ENCODE data around the gene ATP10A. TPM values are rescaled to one million over a fixed set of nuclear protein-coding genes. Genes with fewer than 3 reads are reported as not detected.

Gene ATP10A
- total RNA-seq, 1 experiment from 2014 or later: 2.1 TPM

DNA sequence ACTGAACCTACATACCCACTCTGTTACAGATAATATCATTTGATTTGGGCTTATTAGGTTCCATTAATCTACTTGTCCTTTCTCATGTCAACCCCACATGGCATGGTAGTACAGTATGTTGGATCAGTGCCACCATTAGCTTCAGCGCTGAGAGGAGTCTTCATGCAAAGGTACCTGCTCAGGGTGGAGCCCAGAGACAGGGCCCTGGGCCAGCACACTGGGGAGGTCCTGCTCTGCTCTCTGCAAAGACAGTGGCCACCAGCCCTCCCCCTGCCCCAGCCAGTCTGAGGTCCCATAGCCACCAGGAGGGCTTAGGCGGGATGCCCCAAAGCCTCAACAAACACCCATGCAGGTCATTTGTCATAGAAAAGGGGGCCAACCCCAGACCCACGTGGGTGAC lies 71.0 kb downstream of the ATP10A start:
- Mint-ChIP-seq H3K36me3 (no peaks in the 10 kb centered on the region), H3K4me3 (no peak overlapping the region), H3K4me1 (peaks cover 61% of the 10 kb centered on the region), H3K27ac (peak overlapping the region; percentile 29), H3K27me3 (ENCODE audit: low read depth) (no peaks in the 10 kb centered on the region), H3K9me3 (no peaks in the 10 kb centered on the region)
- TF ChIP-seq NR1H2 (CRISPR knock-in tag; IDR thresholded peaks at IDR 0.05): no peak
- ATAC-seq (no peak), DNase-seq (ENCODE audit: low spot score) (no peak)
- POLR2A ChIA-PET: no interaction called here
- CTCF ChIA-PET: no interaction called here

DNA sequence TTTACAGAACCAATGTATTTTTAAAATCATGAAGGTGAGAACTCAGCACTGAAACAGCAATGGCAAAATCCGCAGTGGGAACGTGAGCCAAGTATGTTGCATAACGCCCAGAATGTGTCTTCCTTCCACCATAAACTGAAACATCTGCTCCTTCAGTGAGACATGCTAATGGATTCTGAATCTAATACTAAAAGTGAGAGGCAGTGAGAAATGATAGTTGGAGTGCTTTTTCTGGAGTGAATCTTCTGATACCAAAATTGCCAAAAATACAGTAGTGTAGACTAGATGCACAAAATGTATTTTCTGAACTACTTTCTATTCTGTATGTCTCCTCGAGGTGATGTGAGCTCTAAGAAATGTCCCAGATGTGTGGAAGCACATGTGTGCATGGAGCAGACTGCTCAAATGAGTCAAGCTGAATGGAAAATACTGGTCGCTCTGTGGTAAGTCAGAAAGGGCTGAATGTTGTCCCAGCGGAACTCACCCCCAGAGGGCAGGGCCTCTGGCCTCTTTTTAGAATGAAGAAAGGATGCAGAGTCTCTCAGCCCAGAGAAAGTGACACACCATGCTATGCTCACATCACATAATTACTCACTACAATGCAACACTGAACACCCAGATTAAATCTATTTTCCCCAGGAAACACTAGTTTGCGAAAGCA lies 73.0 kb downstream of the ATP10A start:
- no peaks in the 10 kb centered on the region for H3K9me3 Mint-ChIP-seq
- DNase-seq (ENCODE audit: low spot score): no peak
- CTCF ChIA-PET: interaction anchor here (1.0 kb wide), 1 partner anchor 143 kb away, joined by 3 read pairs; no protein-coding TSS in a partner anchor
- peak overlapping the region; percentile 86 for H3K27ac Mint-ChIP-seq
- no peak overlapping the region for H3K4me3 Mint-ChIP-seq
- ATAC-seq: peak; percentile 57
- peaks cover 58% of the 10 kb centered on the region for H3K4me1 Mint-ChIP-seq
- no peaks in the 10 kb centered on the region for H3K27me3 Mint-ChIP-seq (ENCODE audit: low read depth)
- no peak for TF ChIP-seq OVOL2 (CRISPR knock-in tag; IDR thresholded peaks at IDR 0.05; ENCODE audit: borderline replicate concordance)
- TF ChIP-seq ZNF281 (CRISPR knock-in tag; IDR thresholded peaks at IDR 0.05): no peak
- TF ChIP-seq, protein P1, sequence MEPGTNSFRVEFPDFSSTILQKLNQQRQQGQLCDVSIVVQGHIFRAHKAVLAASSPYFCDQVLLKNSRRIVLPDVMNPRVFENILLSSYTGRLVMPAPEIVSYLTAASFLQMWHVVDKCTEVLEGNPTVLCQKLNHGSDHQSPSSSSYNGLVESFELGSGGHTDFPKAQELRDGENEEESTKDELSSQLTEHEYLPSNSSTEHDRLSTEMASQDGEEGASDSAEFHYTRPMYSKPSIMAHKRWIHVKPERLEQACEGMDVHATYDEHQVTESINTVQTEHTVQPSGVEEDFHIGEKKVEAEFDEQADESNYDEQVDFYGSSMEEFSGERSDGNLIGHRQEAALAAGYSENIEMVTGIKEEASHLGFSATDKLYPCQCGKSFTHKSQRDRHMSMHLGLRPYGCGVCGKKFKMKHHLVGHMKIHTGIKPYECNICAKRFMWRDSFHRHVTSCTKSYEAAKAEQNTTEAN (CRISPR knock-in tag; IDR thresholded peaks at IDR 0.05): no peak
- no peak for TF ChIP-seq TP53 (CRISPR knock-in tag; IDR thresholded peaks at IDR 0.05)
- no peak for TF ChIP-seq AR (CRISPR knock-in tag; IDR thresholded peaks at IDR 0.05)
- TF ChIP-seq ZNF396 (CRISPR knock-in tag; IDR thresholded peaks at IDR 0.05; ENCODE audit: borderline replicate concordance): no peak
- TF ChIP-seq, protein P2, sequence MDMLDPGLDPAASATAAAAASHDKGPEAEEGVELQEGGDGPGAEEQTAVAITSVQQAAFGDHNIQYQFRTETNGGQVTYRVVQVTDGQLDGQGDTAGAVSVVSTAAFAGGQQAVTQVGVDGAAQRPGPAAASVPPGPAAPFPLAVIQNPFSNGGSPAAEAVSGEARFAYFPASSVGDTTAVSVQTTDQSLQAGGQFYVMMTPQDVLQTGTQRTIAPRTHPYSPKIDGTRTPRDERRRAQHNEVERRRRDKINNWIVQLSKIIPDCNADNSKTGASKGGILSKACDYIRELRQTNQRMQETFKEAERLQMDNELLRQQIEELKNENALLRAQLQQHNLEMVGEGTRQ (CRISPR knock-in tag; IDR thresholded peaks at IDR 0.05): no peak
- TF ChIP-seq ZNF317 (CRISPR knock-in tag; IDR thresholded peaks at IDR 0.05; ENCODE audit: borderline replicate concordance, low read depth): no peak
- no peak for TF ChIP-seq ELF4 (CRISPR knock-in tag; IDR thresholded peaks at IDR 0.05; ENCODE audit: low read depth)
- TF ChIP-seq FOXJ3 (CRISPR knock-in tag; IDR thresholded peaks at IDR 0.05; ENCODE audit: borderline replicate concordance): no peak
- TF ChIP-seq SMAD4 (CRISPR knock-in tag; IDR thresholded peaks at IDR 0.05): no peak
- POLR2A ChIA-PET: interaction anchor here (0.6 kb wide), 2 partner anchors 31 to 338 kb away, joined by 3 to 4 read pairs; no protein-coding TSS in a partner anchor
- no peaks in the 10 kb centered on the region for H3K36me3 Mint-ChIP-seq

DNA sequence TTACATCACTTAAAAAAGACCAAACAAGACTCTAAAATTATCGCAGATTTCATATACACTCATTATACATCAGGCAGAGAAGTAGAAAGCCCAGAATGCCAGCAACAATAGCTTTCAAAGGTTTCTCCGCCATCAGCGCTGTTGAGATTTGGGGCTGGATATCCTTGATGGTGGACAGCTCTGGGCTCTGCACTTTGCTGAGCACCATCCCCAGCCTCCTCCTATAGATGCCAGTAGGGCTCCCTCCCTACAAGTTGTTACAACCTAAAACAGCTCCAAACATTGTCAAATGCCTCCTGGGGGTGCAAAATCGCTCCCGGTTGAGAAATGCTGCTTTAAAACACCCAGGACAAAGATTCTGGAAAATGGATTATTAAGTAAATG lies 73.5 kb downstream of the ATP10A start:
- Mint-ChIP-seq H3K4me1 (peaks cover 56% of the 10 kb centered on the region), H3K27ac (no peak overlapping the region; the same call in 1 of the 2 replicates), H3K27me3 (ENCODE audit: low read depth) (no peaks in the 10 kb centered on the region), H3K9me3 (no peaks in the 10 kb centered on the region), H3K4me3 (no peak overlapping the region), H3K36me3 (no peaks in the 10 kb centered on the region)
- no peak for DNase-seq (ENCODE audit: low spot score)
- ChIA-PET CTCF (interaction anchor here (0.6 to 1.0 kb wide), 2 partner anchors 100 to 144 kb away, joined by 3 to 4 read pairs; no protein-coding TSS in a partner anchor), POLR2A (no interaction called here)
- ATAC-seq: no peak
- TF ChIP-seq NFYB (CRISPR knock-in tag; conservative IDR thresholded peaks at IDR 0.05; ENCODE audit: low read depth) (no peak), TCF7 (CRISPR knock-in tag; IDR thresholded peaks at IDR 0.05; ENCODE audit: low read depth) (no peak), ELF4 (CRISPR knock-in tag; IDR thresholded peaks at IDR 0.05; ENCODE audit: low read depth) (no peak), NR3C1 (CRISPR knock-in tag; conservative IDR thresholded peaks at IDR 0.05; ENCODE audit: low read depth) (no peak), ATF3 (CRISPR knock-in tag; conservative IDR thresholded peaks at IDR 0.05) (no peak), NFE2L1 (CRISPR knock-in tag; IDR thresholded peaks at IDR 0.05) (no peak), TEAD4 (CRISPR knock-in tag; IDR thresholded peaks at IDR 0.05) (no peak)
- TF ChIP-seq, protein P3, sequence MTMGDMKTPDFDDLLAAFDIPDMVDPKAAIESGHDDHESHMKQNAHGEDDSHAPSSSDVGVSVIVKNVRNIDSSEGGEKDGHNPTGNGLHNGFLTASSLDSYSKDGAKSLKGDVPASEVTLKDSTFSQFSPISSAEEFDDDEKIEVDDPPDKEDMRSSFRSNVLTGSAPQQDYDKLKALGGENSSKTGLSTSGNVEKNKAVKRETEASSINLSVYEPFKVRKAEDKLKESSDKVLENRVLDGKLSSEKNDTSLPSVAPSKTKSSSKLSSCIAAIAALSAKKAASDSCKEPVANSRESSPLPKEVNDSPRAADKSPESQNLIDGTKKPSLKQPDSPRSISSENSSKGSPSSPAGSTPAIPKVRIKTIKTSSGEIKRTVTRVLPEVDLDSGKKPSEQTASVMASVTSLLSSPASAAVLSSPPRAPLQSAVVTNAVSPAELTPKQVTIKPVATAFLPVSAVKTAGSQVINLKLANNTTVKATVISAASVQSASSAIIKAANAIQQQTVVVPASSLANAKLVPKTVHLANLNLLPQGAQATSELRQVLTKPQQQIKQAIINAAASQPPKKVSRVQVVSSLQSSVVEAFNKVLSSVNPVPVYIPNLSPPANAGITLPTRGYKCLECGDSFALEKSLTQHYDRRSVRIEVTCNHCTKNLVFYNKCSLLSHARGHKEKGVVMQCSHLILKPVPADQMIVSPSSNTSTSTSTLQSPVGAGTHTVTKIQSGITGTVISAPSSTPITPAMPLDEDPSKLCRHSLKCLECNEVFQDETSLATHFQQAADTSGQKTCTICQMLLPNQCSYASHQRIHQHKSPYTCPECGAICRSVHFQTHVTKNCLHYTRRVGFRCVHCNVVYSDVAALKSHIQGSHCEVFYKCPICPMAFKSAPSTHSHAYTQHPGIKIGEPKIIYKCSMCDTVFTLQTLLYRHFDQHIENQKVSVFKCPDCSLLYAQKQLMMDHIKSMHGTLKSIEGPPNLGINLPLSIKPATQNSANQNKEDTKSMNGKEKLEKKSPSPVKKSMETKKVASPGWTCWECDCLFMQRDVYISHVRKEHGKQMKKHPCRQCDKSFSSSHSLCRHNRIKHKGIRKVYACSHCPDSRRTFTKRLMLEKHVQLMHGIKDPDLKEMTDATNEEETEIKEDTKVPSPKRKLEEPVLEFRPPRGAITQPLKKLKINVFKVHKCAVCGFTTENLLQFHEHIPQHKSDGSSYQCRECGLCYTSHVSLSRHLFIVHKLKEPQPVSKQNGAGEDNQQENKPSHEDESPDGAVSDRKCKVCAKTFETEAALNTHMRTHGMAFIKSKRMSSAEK (CRISPR knock-in tag; IDR thresholded peaks at IDR 0.05; ENCODE audit: borderline replicate concordance): no peak

All from WTC11 (cell line).